ENCODE data around the gene ADD2.
A peak's percentile ranks its signal among the peaks of the same experiment; 100 is the strongest.

ADD2 gene

DNA sequence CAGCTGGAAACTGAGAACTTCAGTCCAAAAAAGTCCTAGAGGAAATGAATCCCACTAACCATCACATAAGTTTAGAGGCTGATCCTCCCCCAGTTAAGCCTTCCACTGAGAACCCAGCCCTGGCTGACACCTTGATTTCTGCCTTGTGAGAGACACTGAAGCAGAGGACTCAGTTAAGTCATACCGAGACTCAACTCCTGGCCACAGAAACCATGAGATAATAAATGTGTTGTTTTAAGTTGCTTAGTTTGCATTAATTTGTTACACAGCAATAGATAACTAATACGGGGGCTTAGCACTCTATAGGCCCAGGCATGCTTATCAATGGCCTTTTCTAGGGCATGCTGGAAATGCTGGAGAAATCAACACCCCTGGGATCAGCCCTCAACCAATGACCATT is 3.4 kb upstream of the ADD2 start:
- H3K4me3 ChIP-seq (ENCODE audit: low read length), result no peak overlapping the region
- TF ChIP-seq, protein P1, sequence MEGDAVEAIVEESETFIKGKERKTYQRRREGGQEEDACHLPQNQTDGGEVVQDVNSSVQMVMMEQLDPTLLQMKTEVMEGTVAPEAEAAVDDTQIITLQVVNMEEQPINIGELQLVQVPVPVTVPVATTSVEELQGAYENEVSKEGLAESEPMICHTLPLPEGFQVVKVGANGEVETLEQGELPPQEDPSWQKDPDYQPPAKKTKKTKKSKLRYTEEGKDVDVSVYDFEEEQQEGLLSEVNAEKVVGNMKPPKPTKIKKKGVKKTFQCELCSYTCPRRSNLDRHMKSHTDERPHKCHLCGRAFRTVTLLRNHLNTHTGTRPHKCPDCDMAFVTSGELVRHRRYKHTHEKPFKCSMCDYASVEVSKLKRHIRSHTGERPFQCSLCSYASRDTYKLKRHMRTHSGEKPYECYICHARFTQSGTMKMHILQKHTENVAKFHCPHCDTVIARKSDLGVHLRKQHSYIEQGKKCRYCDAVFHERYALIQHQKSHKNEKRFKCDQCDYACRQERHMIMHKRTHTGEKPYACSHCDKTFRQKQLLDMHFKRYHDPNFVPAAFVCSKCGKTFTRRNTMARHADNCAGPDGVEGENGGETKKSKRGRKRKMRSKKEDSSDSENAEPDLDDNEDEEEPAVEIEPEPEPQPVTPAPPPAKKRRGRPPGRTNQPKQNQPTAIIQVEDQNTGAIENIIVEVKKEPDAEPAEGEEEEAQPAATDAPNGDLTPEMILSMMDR (conservative IDR thresholded peaks at IDR 0.05; ENCODE audit: low read depth, low read length), result no peak
- DNase-seq (ENCODE audit: low read depth), result no peak

DNA sequence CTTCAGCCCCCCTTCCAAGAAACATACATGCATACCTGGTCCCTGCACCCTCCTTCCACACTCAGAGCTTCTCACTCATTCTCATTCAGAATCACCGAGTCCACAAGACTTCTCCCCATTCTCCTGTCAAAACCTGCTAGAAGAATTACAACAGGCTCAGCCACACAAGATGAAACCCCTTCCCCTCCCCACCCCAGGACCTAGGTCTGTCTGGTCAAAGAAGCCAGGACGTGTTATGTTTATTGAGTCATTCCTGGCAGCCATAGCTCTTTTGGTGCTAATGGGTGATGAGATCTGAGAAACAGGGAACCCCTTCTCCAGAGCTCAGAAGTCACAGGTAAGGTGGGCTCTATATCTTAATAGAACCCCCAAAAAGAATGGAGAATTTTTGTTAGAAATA is 1.4 kb upstream of the ADD2 start:
- H3K4me3 ChIP-seq (ENCODE audit: low read length), result no peak overlapping the region
- no peak for DNase-seq (ENCODE audit: low read depth)
- TF ChIP-seq, protein P1 (conservative IDR thresholded peaks at IDR 0.05; ENCODE audit: low read depth, low read length), result no peak

DNA sequence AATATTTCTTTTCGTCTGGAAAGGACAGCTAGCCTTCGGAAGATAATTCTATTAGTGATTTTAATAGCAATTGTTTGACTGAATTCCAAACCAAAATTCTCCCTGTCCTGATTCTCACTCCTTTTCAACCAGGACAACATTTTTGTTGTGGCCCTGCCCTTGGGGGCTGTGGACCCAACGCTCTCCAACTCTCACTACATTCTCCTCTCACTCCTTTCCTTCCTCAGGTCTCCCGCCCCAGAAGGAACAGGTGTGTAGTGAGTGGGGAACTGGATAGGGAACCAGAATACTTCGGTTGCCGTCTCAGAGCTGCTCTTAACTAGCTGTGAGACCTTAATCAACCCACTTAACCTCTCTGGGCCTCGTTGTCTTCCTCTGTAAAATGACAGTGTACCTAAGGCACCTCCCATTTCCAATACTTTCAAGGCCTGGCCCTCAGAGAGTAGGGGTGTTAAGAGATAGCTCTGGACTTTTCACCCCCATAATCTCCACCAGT is 638 bp upstream of the ADD2 start:
- no peak for DNase-seq (ENCODE audit: low read depth)
- TF ChIP-seq, protein P1 (conservative IDR thresholded peaks at IDR 0.05; ENCODE audit: low read depth, low read length), result no peak
- no peak overlapping the region for H3K4me3 ChIP-seq (ENCODE audit: low read length)

DNA sequence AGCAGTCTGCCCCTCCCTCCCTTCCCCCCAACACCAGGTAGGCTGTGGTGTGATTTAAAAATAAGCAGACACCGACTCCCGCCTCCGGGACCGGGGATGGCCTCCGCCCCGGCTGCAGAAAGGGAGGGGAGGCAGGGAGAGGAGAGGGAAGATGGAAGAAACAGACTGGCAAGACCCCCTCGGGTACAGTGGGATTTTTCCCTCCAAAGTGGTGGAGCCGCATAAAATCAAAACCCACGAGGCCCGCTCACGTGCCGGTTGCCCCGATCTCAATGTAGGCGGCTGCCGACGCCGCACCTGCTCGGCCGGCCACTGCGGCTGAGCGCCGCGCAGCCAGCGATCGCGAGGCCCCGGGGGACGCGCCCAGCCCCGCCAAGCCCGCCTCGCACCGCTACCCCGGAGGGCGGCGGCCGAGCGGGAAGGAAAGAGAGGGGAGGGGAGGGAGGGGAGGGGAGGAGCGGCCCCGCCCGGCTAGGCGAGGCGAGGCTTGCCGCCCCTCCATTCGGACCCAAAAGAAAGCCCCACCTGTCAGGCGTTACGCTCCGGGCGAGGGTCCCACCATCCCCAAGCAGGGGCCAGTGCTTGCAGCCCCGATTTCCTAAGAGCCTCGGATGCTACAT is 811 bp downstream of the ADD2 start:
- H3K4me3 ChIP-seq (ENCODE audit: low read length), result peak overlapping the region; percentile 52
- TF ChIP-seq, protein P1 (conservative IDR thresholded peaks at IDR 0.05; ENCODE audit: low read depth, low read length), result no peak
- no peak for DNase-seq (ENCODE audit: low read depth)

DNA sequence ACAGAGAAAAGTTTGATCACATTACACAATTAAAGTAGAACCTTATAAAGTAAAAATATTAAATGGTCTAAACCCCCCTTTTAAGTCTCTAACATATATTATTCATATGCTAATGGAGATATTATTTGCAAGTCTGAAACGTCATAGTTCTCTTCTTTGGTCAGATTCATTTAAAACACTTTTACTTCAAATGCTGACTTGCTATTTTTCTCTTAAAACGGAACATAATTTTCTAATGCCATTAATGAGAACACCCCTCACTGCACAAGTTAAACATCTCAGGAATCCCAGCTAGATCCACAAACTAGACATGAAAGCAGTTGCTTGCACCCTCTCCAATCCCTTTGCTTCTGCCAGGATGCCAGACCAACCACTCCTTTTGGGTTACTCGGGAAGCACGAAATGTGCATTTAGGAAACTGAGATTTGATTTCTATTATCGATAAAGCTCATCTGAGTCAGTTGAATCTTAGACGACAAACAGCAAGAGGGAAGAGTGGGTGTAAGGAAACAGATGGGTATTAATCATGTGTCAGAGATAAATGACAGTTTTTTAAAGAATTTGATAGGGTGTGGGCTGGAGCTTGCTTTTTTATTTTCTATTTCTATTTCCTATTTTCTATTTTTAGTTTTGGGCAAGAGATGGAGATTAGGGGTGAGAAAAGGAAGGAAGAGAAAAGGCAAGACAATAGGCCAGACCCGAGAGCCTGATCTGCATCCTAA is 1.5 kb downstream of the ADD2 start:
- DNase-seq (ENCODE audit: low read depth), result no peak
- TF ChIP-seq, protein P1 (conservative IDR thresholded peaks at IDR 0.05; ENCODE audit: low read depth, low read length), result no peak
- peak overlapping the region; percentile 40 for H3K4me3 ChIP-seq (ENCODE audit: low read length)

DNA sequence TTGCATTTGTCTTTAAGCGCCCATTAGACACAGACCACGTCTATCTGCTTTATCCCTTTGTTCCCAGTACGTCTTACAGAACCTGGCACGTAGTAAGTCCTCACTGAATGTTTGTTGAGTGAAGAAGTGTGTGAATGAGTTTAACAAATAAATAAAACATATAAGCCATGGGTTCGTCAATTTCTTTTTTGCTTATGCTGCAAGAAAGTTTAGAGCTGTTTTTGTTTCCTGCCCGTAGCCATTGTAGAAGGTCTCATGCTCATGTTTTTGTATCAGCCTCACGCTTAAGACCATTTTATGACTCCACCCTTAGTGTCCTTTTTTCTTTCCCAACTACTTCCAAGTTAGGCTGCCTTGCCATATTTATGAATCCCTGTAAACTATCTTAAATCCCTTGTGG is 2.5 kb downstream of the ADD2 start:
- TF ChIP-seq, protein P1 (conservative IDR thresholded peaks at IDR 0.05; ENCODE audit: low read depth, low read length), result no peak
- no peak for DNase-seq (ENCODE audit: low read depth)
- no peak overlapping the region for H3K4me3 ChIP-seq (ENCODE audit: low read length)

DNA sequence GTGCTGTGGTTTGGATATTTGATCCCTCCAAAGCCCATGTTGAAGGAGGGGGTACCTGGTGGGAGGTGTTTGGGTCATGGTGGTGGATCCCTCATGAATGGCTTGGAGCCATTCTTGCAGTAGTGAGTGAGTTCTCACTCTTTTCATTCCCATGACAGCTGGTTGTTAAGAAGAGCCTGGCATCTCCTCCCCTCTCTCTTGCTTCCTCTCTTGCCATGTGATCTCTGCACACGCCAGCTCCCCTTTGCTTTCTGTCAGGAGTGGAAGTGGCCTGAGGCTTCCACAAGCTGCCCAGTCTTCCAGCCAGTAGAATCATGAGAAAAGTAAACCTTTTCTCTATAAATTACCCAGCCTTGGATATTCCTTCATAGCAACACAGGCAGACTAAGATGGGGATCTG is 8.6 kb downstream of the ADD2 start:
- DNase-seq (ENCODE audit: low read depth), result no peak
- TF ChIP-seq, protein P1 (conservative IDR thresholded peaks at IDR 0.05; ENCODE audit: low read depth, low read length), result no peak

More for the DNA sequence above, 8.6 kb downstream of the ADD2 start:
- no peak overlapping the region for H3K4me3 ChIP-seq (ENCODE audit: low read length)

All from retinal pigment epithelial cell (primary cell).